Endodermal cell (in vitro differentiated cells): ENCODE measurements around the gene SAG. TPM values are rescaled to one million over a fixed set of nuclear protein-coding genes. Genes with fewer than 3 reads are reported as not detected.

Source experiments
- DNase-seq: peaks from one replicate; pipeline ENCODE4 v3.0.0-alpha.2; 2017
- H3K27ac ChIP-seq: 2 replicates; pipeline ENCODE4 v1.5.1; 2013; ENCODE audit warnings: mild to moderate bottlenecking, low read depth, low read length, moderate library complexity
- H3K27me3 ChIP-seq: 2 replicates; pipeline ENCODE4 v1.6.1; 2013; ENCODE audit warnings: mild to moderate bottlenecking, low read length, moderate library complexity; ENCODE audit not compliant: insufficient read depth, control insufficient read depth, poor library complexity, severe bottlenecking
- H3K36me3 ChIP-seq: 2 replicates; pipeline ENCODE4 v1.7.0; 2013; ENCODE audit warnings: mild to moderate bottlenecking, low read length, moderate library complexity; ENCODE audit not compliant: control insufficient read depth, insufficient read depth
- H3K4me1 ChIP-seq: one replicate; pipeline ENCODE4 v1.7.0; 2013; ENCODE audit warnings: low read length; ENCODE audit not compliant: control insufficient read depth, insufficient read depth
- H3K4me3 ChIP-seq: 2 replicates; pipeline ENCODE4 v1.5.1; 2013; ENCODE audit warnings: mild to moderate bottlenecking, low read length, moderate library complexity
- H3K9ac ChIP-seq: 2 replicates; pipeline ENCODE4 v1.6.1; 2013; ENCODE audit warnings: mild to moderate bottlenecking, low read length, moderate library complexity; ENCODE audit not compliant: poor library complexity, severe bottlenecking; ENCODE audit errors: extremely low read depth
- H3K9me3 ChIP-seq: 2 replicates; pipeline ENCODE4 v1.6.1; 2013; ENCODE audit warnings: mild to moderate bottlenecking, low read length, moderate library complexity; ENCODE audit not compliant: control insufficient read depth
- H3K27ac Mint-ChIP-seq: 2 replicates; pipeline ENCODE4 v1.8.0; 2020; ENCODE audit warnings: mixed read lengths
- H3K27me3 Mint-ChIP-seq: 2 replicates; pipeline ENCODE4 v1.8.0; 2021; ENCODE audit warnings: mild to moderate bottlenecking, mixed read lengths; ENCODE audit not compliant: insufficient read depth
- H3K36me3 Mint-ChIP-seq: 2 replicates; pipeline ENCODE4 v1.8.0; 2020; ENCODE audit warnings: low read depth, mixed read lengths
- H3K4me1 Mint-ChIP-seq: 2 replicates; pipeline ENCODE4 v1.8.0; 2020; ENCODE audit warnings: mixed read lengths
- H3K4me3 Mint-ChIP-seq: 2 replicates; pipeline ENCODE4 v1.8.0; 2020; ENCODE audit warnings: mild to moderate bottlenecking, moderate library complexity, mixed read lengths
- H3K9me3 Mint-ChIP-seq: 2 replicates; pipeline ENCODE4 v1.8.0; 2020; ENCODE audit warnings: mild to moderate bottlenecking, mixed read lengths
- CTCF ChIP-seq: fragments of 200-600 bp; sonication (generic); conservative IDR thresholded peaks from 2 replicates; pipeline ENCODE4 v1.5.0; 2021; ENCODE audit warnings: antibody characterized with exemption, mild to moderate bottlenecking
- WGBS, 2 experiments: methylation state at CpG; one replicate each; pipeline versions ENCODE4 v1.1.5 to v1.1.7; 2013; ENCODE audit warnings: missing lambda C conversion rate in 2 of 2, mixed read lengths in 1 of 2; ENCODE audit not compliant: insufficient coverage in 1 of 2, insufficient read length in 1 of 2; 5-methylcytosine and 5-hydroxymethylcytosine counted together
- total RNA-seq, 2 donors: library from RNA; stranded (reverse); fragmentation: NEBNext Ultra II Directional in 1 of 2; extraction: Animal tissue kit (Norgen Biotek cat#: 25700) in 1 of 2; gene quantifications; 2 replicates in 1 of 2; 3 replicates in 1 of 2; pipeline ENCODE4 v1.2.1, GENCODE V29; 2021

The SAG gene
- total RNA-seq, 2 donors from 2014 or later: not detected

- DNase-seq: peak; percentile 66
- Mint-ChIP-seq H3K4me1 (peaks cover 28% of the 10 kb centered on the region), H3K4me3 (peak overlapping the region; percentile 77), H3K27ac (peak overlapping the region; percentile 55), H3K36me3 (peaks cover 6% of the 10 kb centered on the region), H3K9me3 (peaks cover 8% of the 10 kb centered on the region), H3K27me3 (peaks cover 57% of the 10 kb centered on the region)
- H3K27ac ChIP-seq: no peak overlapping the region
- H3K36me3 ChIP-seq: no peaks in the 10 kb centered on the region
- peaks cover 41% of the 10 kb centered on the region for H3K27me3 ChIP-seq
- H3K4me3 ChIP-seq: peak overlapping the region; percentile 87
- WGBS, 2 experiments: 8 to 19% methylated on average over 24 to 46 of the region's 46 CpGs
- H3K9ac ChIP-seq: no peak overlapping the region
- H3K4me1 ChIP-seq: no peaks in the 10 kb centered on the region
- H3K9me3 ChIP-seq: peaks cover 6% of the 10 kb centered on the region
- TF ChIP-seq CTCF: no peak
These were observed 47.5 kb downstream of the SAG start for GRCh38 chr2:233354971-233355574.

- TF ChIP-seq CTCF: no peak
- H3K27me3 Mint-ChIP-seq: peaks cover 48% of the 10 kb centered on the region
- peaks cover 6% of the 10 kb centered on the region for H3K9me3 ChIP-seq
- peaks cover 5% of the 10 kb centered on the region for H3K4me1 ChIP-seq
- 94 to 100% methylated on average over 5 to 10 of the region's 10 CpGs for WGBS, 2 experiments
- no peak for DNase-seq
- H3K27me3 ChIP-seq: peaks cover 33% of the 10 kb centered on the region
- H3K4me3 ChIP-seq: peak overlapping the region; percentile 87
- peaks cover 35% of the 10 kb centered on the region for H3K4me1 Mint-ChIP-seq
- H3K9me3 Mint-ChIP-seq: peaks cover 8% of the 10 kb centered on the region
- H3K36me3 Mint-ChIP-seq: peaks cover 6% of the 10 kb centered on the region
- no peak overlapping the region for H3K27ac ChIP-seq
- no peak overlapping the region for H3K27ac Mint-ChIP-seq
- no peaks in the 10 kb centered on the region for H3K36me3 ChIP-seq
- H3K4me3 Mint-ChIP-seq: peak overlapping the region; percentile 77
- no peak overlapping the region for H3K9ac ChIP-seq
These were observed 48.3 kb downstream of the SAG start for GRCh38 chr2:233355916-233356315.

GRCh38 chr2:233356546-233357308 is 49.1 kb downstream of the SAG start:
- no peak for TF ChIP-seq CTCF
- Mint-ChIP-seq H3K4me1 (peaks cover 41% of the 10 kb centered on the region), H3K27me3 (peaks cover 41% of the 10 kb centered on the region), H3K27ac (peak overlapping the region; percentile 55), H3K9me3 (peaks cover 8% of the 10 kb centered on the region), H3K36me3 (peaks cover 6% of the 10 kb centered on the region), H3K4me3 (no peak overlapping the region)
- 92 to 97% methylated on average over 3 of the region's 4 CpGs for WGBS, 2 experiments
- Histone ChIP-seq H3K27me3 (peaks cover 26% of the 10 kb centered on the region), H3K4me3 (no peak overlapping the region), H3K9me3 (peaks cover 6% of the 10 kb centered on the region), H3K36me3 (no peaks in the 10 kb centered on the region), H3K27ac (no peak overlapping the region), H3K4me1 (peaks cover 7% of the 10 kb centered on the region), H3K9ac (no peak overlapping the region)
- DNase-seq: no peak
